ENCODE results near the gene LRG1. TPM values are rescaled to one million over a fixed set of nuclear protein-coding genes. Genes with fewer than 3 reads are reported as not detected.
"Not testable (repeated sequence)": the region's sequence is repeated elsewhere in the genome, so short reads cannot be mapped to it uniquely, and the experiment has no call there.

Gene LRG1
- polyA plus RNA-seq, 1 experiment = 0.05 TPM

GRCh38 chr19:4570402-4570801 lies 30.6 kb upstream of the LRG1 start:
- H3K27me3 ChIP-seq (ENCODE audit: control insufficient read depth, insufficient read depth, low read length) = no peaks in the 10 kb centered on the region
- POLR2A ChIA-PET = interaction anchor here (1.0 kb wide), 1 partner anchor 12 kb away, joined by 3 read pairs; the partner anchor contains the start of gene SEMA6B
- no peak for TF ChIP-seq CTCF (IDR thresholded peaks at IDR 0.05; ENCODE audit: low read depth, low read length)
- no peak for DNase-seq (ENCODE audit: low read depth, low spot score)
- CTCF ChIA-PET = interaction anchor here (0.6 to 3.4 kb wide), 3 partner anchors 12 to 66 kb away, joined by 6 to 20 read pairs (median 10); no protein-coding TSS in a partner anchor
- no peaks in the 10 kb centered on the region for H3K9me3 ChIP-seq (ENCODE audit: control insufficient read depth, insufficient read depth, low read length)
- H3K27ac ChIP-seq (ENCODE audit: low read depth, low read length) = no peak overlapping the region
- H3K4me3 ChIP-seq (ENCODE audit: low read depth, low read length) = no peak overlapping the region

- DNase-seq (ENCODE audit: low read depth, low spot score) = no peak
- Histone ChIP-seq H3K4me3 (ENCODE audit: low read depth, low read length) (no peak overlapping the region), H3K27me3 (ENCODE audit: control insufficient read depth, insufficient read depth, low read length) (no peaks in the 10 kb centered on the region), H3K9me3 (ENCODE audit: control insufficient read depth, insufficient read depth, low read length) (no peaks in the 10 kb centered on the region), H3K27ac (ENCODE audit: low read depth, low read length) (no peak overlapping the region)
- POLR2A ChIA-PET = no interaction called here
- CTCF ChIA-PET = interaction anchor here (0.8 to 6.6 kb wide), 3 partner anchors 26 to 68 kb away, joined by 3 to 56 read pairs (median 20); no protein-coding TSS in a partner anchor
- no peak for TF ChIP-seq CTCF (IDR thresholded peaks at IDR 0.05; ENCODE audit: low read depth, low read length)
Measured at GRCh38 chr19:4568886-4569285, 29.1 kb upstream of the LRG1 start.

GRCh38 chr19:4567584-4568071 lies 27.8 kb upstream of the LRG1 start:
- H3K9me3 ChIP-seq (ENCODE audit: control insufficient read depth, insufficient read depth, low read length) = no peaks in the 10 kb centered on the region
- peak; percentile 78 for TF ChIP-seq CTCF (IDR thresholded peaks at IDR 0.05; ENCODE audit: low read depth, low read length)
- POLR2A ChIA-PET = no interaction called here
- H3K27me3 ChIP-seq (ENCODE audit: control insufficient read depth, insufficient read depth, low read length) = no peaks in the 10 kb centered on the region
- DNase-seq (ENCODE audit: low read depth, low spot score) = no peak
- H3K4me3 ChIP-seq (ENCODE audit: low read depth, low read length) = no peak overlapping the region
- H3K27ac ChIP-seq (ENCODE audit: low read depth, low read length) = no peak overlapping the region
- CTCF ChIA-PET = interaction anchor here (0.6 to 6.6 kb wide), 8 partner anchors 9 to 69 kb away, joined by 3 to 56 read pairs (median 4); no protein-coding TSS in a partner anchor

GRCh38 chr19:4566402-4567051 lies 26.7 kb upstream of the LRG1 start:
- no peaks in the 10 kb centered on the region for H3K9me3 ChIP-seq (ENCODE audit: control insufficient read depth, insufficient read depth, low read length)
- H3K4me3 ChIP-seq (ENCODE audit: low read depth, low read length) = no peak overlapping the region
- H3K27me3 ChIP-seq (ENCODE audit: control insufficient read depth, insufficient read depth, low read length) = no peaks in the 10 kb centered on the region
- no peak for DNase-seq (ENCODE audit: low read depth, low spot score)
- TF ChIP-seq CTCF (IDR thresholded peaks at IDR 0.05; ENCODE audit: low read depth, low read length) = no peak
- no peak overlapping the region for H3K27ac ChIP-seq (ENCODE audit: low read depth, low read length)
- POLR2A ChIA-PET = no interaction called here
- CTCF ChIA-PET = interaction anchor here (0.5 to 6.6 kb wide), 9 partner anchors 8 to 70 kb away, joined by 3 to 56 read pairs (median 4); no protein-coding TSS in a partner anchor

- not testable (repeated sequence) for H3K4me3 ChIP-seq (ENCODE audit: low read depth, low read length)
- CTCF ChIA-PET = interaction anchor here (6.6 kb wide), 1 partner anchor 73 kb away, joined by 56 read pairs; no protein-coding TSS in a partner anchor
Measured at GRCh38 chr19:4563562-4563961, 23.7 kb upstream of the LRG1 start.

GRCh38 chr19:4562085-4562484 lies 22.2 kb upstream of the LRG1 start:
- H3K4me3 ChIP-seq (ENCODE audit: low read depth, low read length); H3K27ac ChIP-seq (ENCODE audit: low read depth, low read length); DNase-seq (ENCODE audit: low read depth, low spot score); CTCF ChIA-PET; H3K9me3 ChIP-seq (ENCODE audit: control insufficient read depth, insufficient read depth, low read length); H3K27me3 ChIP-seq (ENCODE audit: control insufficient read depth, insufficient read depth, low read length): not testable (repeated sequence)
- POLR2A ChIA-PET = interaction anchor here (0.6 to 0.7 kb wide), 2 partner anchors 25 to 131 kb away, joined by 3 read pairs; no protein-coding TSS in a partner anchor

More at GRCh38 chr19:4563562-4563961, 23.7 kb upstream of the LRG1 start:
- H3K27ac ChIP-seq (ENCODE audit: low read depth, low read length); H3K27me3 ChIP-seq (ENCODE audit: control insufficient read depth, insufficient read depth, low read length); H3K9me3 ChIP-seq (ENCODE audit: control insufficient read depth, insufficient read depth, low read length); DNase-seq (ENCODE audit: low read depth, low spot score); POLR2A ChIA-PET: not testable (repeated sequence)
